ENCODE measurements around the gene DNAJC27.

DNAJC27 gene

GRCh38 chr2:24970483-24971285 lies 1.1 kb downstream of the DNAJC27 start:
- DNase-seq (ENCODE audit: low read depth) = no peak

GRCh38 chr2:24969784-24970183 lies 2.0 kb downstream of the DNAJC27 start:
- no peak for DNase-seq (ENCODE audit: low read depth)

- DNase-seq (ENCODE audit: low read depth) = no peak
Observed at GRCh38 chr2:24961903-24962302, 9.9 kb downstream of the DNAJC27 start.

DNA sequence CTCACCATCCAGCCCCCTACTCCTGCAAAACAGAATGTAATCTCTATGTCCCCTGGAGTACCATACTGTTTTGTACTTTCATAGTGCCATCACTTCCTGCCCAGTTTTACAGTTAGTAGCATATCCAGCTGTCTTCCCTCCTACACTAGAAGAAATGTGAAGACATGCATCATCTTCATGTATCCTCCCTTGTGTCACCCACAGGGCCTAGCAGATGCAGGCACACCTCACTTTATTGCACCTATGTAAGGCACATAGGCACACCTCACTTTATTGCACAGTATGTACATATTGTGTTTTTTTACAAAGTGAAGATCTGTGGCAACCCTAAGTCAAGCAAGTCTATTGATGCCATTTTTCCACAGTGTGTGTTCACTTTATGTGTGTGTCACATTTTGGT lies 12.0 kb downstream of the DNAJC27 start:
- DNase-seq (ENCODE audit: low read depth) = no peak

GRCh38 chr2:24958411-24958935 lies 13.3 kb downstream of the DNAJC27 start:
- DNase-seq (ENCODE audit: low read depth) = no peak

- DNase-seq (ENCODE audit: low read depth) = no peak
Observed at GRCh38 chr2:24957976-24958375, 13.8 kb downstream of the DNAJC27 start.

DNA sequence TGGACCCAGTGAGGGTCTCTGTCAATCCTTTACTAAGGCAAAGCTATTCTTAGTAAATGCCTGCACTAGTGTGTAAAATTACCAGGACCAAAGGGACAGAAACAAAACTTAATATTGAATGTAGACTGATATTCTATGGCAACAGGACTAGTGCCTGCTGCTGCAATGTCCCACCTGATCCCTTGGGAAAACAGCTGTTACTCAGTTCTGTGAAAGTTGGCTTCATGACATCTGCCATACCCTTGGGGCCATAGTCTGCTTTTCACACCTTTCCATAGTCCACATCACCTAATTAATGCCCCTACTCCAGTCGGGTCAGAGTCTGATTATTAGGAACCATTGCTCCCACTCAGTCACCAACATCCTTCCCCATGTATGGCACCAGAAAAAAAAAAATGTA lies 14.5 kb downstream of the DNAJC27 start:
- no peak for DNase-seq (ENCODE audit: low read depth)

GRCh38 chr2:24955921-24956320 lies 15.8 kb downstream of the DNAJC27 start:
- DNase-seq (ENCODE audit: low read depth) = no peak

DNA sequence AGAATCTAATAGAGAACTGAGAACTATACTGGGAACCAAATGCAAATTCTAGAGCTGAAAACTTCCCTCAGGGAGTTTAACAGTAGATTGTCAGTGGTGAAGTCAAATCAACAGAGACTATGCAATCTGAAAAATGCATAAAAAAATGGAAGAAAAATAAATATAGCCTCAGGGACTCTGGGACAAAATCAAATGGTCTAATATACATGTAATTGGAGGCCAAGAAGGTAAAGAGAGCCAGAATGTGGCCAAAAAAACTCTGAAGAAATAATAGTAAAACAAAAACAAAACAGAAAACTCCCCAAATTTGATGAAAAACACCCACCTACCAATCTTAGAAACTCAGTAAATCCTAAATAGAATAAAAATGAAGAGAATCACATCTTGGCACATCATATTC lies 16.5 kb downstream of the DNAJC27 start:
- DNase-seq (ENCODE audit: low read depth) = no peak

DNA sequence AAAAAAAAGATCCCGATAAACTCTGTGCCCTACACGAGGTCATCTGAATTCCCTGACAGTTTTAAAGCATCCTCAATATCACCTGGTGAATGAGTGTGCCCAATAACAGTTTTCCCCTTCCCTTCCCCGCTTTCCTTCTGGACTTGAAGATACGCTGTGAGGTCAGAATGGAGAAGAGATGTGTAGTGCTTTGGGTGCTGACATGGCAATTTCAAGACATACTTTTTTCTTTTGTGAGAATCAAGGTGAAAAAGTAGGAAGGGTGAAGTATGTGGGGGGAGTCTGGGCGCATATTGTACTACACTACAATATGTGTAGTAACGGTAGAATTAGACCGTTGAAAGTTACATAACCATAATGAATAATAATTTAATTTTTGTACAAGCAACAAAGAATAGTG lies 21.7 kb downstream of the DNAJC27 start:
- no peak for DNase-seq (ENCODE audit: low read depth)

- DNase-seq (ENCODE audit: low read depth) = no peak
Observed at GRCh38 chr2:24948506-24948905, 23.2 kb downstream of the DNAJC27 start.

- DNase-seq (ENCODE audit: low read depth) = no peak
Observed at GRCh38 chr2:24947561-24948157, 24.1 kb downstream of the DNAJC27 start.

DNA sequence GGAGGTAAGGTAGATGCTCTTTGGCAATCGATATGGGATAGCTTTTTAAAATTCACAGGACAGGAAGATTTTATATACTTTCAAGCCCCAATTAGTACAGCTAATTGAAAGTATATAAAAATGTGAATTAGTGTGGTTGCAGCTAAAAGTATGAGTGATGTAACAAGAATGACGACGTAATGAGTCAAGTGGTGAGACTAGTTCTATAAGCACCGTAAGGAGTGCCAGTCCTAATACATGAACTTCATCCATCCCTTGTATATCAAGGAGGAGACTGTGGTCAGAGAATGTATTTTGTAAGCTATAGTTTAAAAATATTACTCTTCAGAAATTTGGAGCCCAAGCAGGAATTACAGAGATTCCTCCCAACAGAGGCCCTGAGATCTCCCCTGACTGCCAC lies 25.8 kb downstream of the DNAJC27 start:
- DNase-seq (ENCODE audit: low read depth) = no peak

GRCh38 chr2:24943427-24944053 lies 28.2 kb downstream of the DNAJC27 start:
- no peak for DNase-seq (ENCODE audit: low read depth)

- no peak for DNase-seq (ENCODE audit: low read depth)
Observed at GRCh38 chr2:24939353-24939752, 32.4 kb downstream of the DNAJC27 start.

- no peak for DNase-seq (ENCODE audit: low read depth)
Observed at GRCh38 chr2:24937236-24937635, 34.5 kb downstream of the DNAJC27 start.

GRCh38 chr2:24935145-24935544 lies 36.6 kb downstream of the DNAJC27 start:
- DNase-seq (ENCODE audit: low read depth) = no peak

DNA sequence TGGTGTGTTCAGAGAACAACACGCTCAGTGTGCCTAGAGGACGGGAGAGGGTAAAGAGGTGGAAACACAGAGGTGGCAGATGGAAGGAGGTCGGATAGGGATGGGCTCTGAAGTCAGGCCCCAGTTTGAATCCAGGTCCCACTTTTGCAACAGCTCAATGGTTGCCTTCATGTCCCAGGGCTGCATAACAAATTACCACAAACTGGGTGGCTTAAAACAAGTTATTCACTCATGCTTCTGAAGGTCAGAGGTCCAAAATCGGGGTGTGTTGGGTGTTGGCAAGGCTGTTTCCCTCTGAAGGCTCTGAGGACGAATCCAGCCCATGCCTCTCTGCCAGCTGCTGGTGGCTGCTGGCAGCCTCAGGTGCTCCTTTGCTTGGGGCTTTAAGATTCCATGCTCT lies 39.0 kb downstream of the DNAJC27 start:
- DNase-seq (ENCODE audit: low read depth) = no peak

DNA sequence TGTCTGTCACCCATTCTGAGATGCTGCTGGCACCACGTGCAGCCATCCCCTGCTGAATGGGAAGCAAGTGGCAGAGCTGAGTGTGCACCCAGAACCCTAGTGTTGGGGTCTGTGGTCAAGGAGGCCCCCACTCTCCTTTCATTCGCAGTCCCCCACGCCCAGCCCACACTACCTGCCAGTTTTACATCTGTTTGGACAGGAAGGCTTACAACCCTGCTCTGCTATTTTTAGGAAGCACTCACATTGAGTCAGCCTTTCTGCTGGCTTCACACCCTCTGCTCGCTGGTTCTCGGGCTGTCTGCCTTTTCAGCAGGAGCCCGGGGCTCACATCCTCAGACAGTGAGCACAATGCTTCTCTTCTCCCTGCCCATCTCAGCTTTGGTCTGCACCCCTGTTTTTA lies 41.0 kb downstream of the DNAJC27 start:
- no peak for DNase-seq (ENCODE audit: low read depth)

DNA sequence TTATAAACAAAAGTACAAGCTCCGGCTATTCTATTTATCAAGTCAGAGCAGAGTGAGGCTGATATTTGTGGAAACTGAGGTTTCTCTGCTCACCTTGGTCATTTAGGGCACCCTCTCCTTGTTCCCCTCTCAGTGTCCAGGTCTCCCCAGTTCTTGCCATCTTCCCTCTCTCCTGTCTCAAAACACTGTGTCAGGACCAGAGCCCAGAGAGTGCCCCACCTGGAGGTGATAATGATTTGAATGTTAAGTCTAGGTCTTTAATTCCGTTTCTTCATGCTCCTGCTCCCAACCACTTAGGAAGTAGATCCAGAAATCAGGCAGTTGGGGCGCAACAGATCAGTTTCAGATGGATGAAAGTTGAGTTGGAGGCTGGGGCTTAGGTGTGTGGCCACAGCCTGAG lies 42.5 kb downstream of the DNAJC27 start:
- no peak for DNase-seq (ENCODE audit: low read depth)

DNA sequence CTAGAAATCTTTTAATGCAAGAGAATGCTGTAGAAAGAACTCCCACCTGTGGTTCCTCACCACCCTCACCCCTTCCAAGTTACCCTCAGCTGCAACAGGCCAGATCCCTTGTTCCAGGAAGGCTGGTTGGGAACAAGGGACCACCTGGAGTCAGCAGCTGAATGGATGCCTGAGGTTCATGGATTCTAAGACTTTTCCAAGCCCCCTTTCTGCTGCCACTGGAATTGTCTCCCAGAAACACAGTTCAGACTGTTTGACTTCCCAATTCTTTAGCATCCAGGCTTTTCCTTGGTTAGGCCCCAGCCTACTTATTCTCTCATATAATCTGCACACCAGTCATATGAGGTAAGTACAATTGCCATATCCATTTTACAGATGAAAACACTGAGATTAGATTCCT lies 43.7 kb downstream of the DNAJC27 start:
- no peak for DNase-seq (ENCODE audit: low read depth)

GRCh38 chr2:24926602-24927252 lies 45.0 kb downstream of the DNAJC27 start:
- DNase-seq (ENCODE audit: low read depth) = no peak

- no peak for DNase-seq (ENCODE audit: low read depth)
Observed at GRCh38 chr2:24926220-24926601, 45.5 kb downstream of the DNAJC27 start.

Measured in stimulated activated CD8-positive, alpha-beta memory T cell treated with anti-CD3 and anti-CD28 coated beads, Interleukin-12 subunit alpha, Interleukin-12 subunit beta, amount 100 ng/mL, for 1 hour (primary cell).